ENCODE data around the gene CEP104.

DNA sequence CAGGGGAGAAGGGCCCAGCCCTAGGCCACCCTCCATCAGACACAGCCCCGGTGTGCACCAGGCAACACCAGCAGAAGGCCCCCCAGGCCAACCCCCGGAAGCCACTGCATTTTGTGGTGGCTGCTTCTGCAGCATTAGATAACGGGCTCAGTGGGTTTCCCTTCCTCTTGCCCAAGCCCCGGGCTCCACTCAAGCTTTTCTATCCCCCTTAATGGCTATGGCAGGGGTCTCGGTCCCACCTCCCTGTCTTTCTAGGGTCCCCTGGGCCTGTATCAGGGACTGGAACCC lies 24.1 kb upstream of the CEP104 start:
- TF ChIP-seq, protein P1, sequence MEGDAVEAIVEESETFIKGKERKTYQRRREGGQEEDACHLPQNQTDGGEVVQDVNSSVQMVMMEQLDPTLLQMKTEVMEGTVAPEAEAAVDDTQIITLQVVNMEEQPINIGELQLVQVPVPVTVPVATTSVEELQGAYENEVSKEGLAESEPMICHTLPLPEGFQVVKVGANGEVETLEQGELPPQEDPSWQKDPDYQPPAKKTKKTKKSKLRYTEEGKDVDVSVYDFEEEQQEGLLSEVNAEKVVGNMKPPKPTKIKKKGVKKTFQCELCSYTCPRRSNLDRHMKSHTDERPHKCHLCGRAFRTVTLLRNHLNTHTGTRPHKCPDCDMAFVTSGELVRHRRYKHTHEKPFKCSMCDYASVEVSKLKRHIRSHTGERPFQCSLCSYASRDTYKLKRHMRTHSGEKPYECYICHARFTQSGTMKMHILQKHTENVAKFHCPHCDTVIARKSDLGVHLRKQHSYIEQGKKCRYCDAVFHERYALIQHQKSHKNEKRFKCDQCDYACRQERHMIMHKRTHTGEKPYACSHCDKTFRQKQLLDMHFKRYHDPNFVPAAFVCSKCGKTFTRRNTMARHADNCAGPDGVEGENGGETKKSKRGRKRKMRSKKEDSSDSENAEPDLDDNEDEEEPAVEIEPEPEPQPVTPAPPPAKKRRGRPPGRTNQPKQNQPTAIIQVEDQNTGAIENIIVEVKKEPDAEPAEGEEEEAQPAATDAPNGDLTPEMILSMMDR (IDR thresholded peaks at IDR 0.05) = no peak
- no peak for TF ChIP-seq POLR2A (IDR thresholded peaks at IDR 0.05)
